ENCODE data around the gene AGAP1.

GRCh38 chr2:235610696-235611257 lies 116.9 kb downstream of the AGAP1 start:
- TF ChIP-seq CTCF (IDR thresholded peaks at IDR 0.05) (no peak), POLR2A (IDR thresholded peaks at IDR 0.05) (no peak)
